Activated T-cell treated with anti-CD3 and anti-CD28 coated beads, Interleukin-2, amount 50 U/mL, for 4 hours (primary cell): ENCODE measurements around the gene CRYBG1. TPM values are rescaled to one million over a fixed set of nuclear protein-coding genes. Genes with fewer than 3 reads are reported as not detected.

Experiments used
- ATAC-seq, 2 donors: fragments of 200-7000 bp; cut with Tn5 transposase; one replicate each; pipeline ENCODE4 v1.10.0; 2021
- DNase-seq: peaks from one replicate; pipeline ENCODE4 v3.0.0-alpha.2; 2020
- H3K27me3 Mint-ChIP-seq: one replicate; pipeline ENCODE4 v1.8.0; 2021; ENCODE audit warnings: low read depth, mixed read lengths
- H3K36me3 Mint-ChIP-seq: one replicate; pipeline ENCODE4 v1.8.0; 2022; ENCODE audit warnings: mixed read lengths; ENCODE audit not compliant: insufficient read depth
- H3K4me1 Mint-ChIP-seq: one replicate; pipeline ENCODE4 v1.8.0; 2021; ENCODE audit warnings: low read depth, mixed read lengths
- H3K4me3 Mint-ChIP-seq: one replicate; pipeline ENCODE4 v1.8.0; 2021; ENCODE audit warnings: mild to moderate bottlenecking, moderate library complexity, mixed read lengths
- H3K9me3 Mint-ChIP-seq: one replicate; pipeline ENCODE4 v1.8.0; 2021; ENCODE audit warnings: mixed read lengths
- total RNA-seq, 3 donors: library from RNA; stranded (reverse); gene quantifications; one replicate each; pipeline ENCODE4 v1.2.1, GENCODE V29; 2021

Gene CRYBG1
- total RNA-seq, 3 donors from 2014 or later, result 8.5 to 28.6 (median 20.1) TPM

GRCh38 chr6:106614592-106615257, 254.2 kb downstream of the CRYBG1 start:
- H3K36me3 Mint-ChIP-seq, result peaks cover 23% of the 10 kb centered on the region
- DNase-seq (no peak), ATAC-seq (no peak)
- no peaks in the 10 kb centered on the region for H3K27me3 Mint-ChIP-seq
- no peak overlapping the region for H3K4me3 Mint-ChIP-seq
- H3K4me1 Mint-ChIP-seq, result peaks cover 17% of the 10 kb centered on the region
- H3K9me3 Mint-ChIP-seq, result no peaks in the 10 kb centered on the region

- no peak for ATAC-seq
- peaks cover 27% of the 10 kb centered on the region for H3K36me3 Mint-ChIP-seq
- no peaks in the 10 kb centered on the region for H3K27me3 Mint-ChIP-seq
- no peak overlapping the region for H3K4me3 Mint-ChIP-seq
- peaks cover 17% of the 10 kb centered on the region for H3K4me1 Mint-ChIP-seq
- no peak for DNase-seq
- H3K9me3 Mint-ChIP-seq, result no peaks in the 10 kb centered on the region
These were observed 256.8 kb downstream of the CRYBG1 start for GRCh38 chr6:106617302-106617701.

- ATAC-seq, result no peak
- H3K9me3 Mint-ChIP-seq, result no peaks in the 10 kb centered on the region
- H3K36me3 Mint-ChIP-seq, result peaks cover 29% of the 10 kb centered on the region
- H3K27me3 Mint-ChIP-seq, result no peaks in the 10 kb centered on the region
- DNase-seq, result no peak
- H3K4me1 Mint-ChIP-seq, result peaks cover 14% of the 10 kb centered on the region
- no peak overlapping the region for H3K4me3 Mint-ChIP-seq
These were observed 257.3 kb downstream of the CRYBG1 start for GRCh38 chr6:106617857-106618256.

- Mint-ChIP-seq H3K4me1 (peaks cover 10% of the 10 kb centered on the region), H3K9me3 (no peaks in the 10 kb centered on the region), H3K36me3 (peaks cover 29% of the 10 kb centered on the region), H3K4me3 (no peak overlapping the region), H3K27me3 (no peaks in the 10 kb centered on the region)
- DNase-seq (no peak), ATAC-seq (no peak)
These were observed 257.8 kb downstream of the CRYBG1 start for GRCh38 chr6:106618324-106618723.

GRCh38 chr6:106619223-106619622, 258.7 kb downstream of the CRYBG1 start:
- ATAC-seq (no peak), DNase-seq (no peak)
- no peaks in the 10 kb centered on the region for H3K27me3 Mint-ChIP-seq
- H3K4me1 Mint-ChIP-seq, result peaks cover 3% of the 10 kb centered on the region
- H3K4me3 Mint-ChIP-seq, result no peak overlapping the region
- H3K9me3 Mint-ChIP-seq, result no peaks in the 10 kb centered on the region
- H3K36me3 Mint-ChIP-seq, result peaks cover 23% of the 10 kb centered on the region

- no peak overlapping the region for H3K4me3 Mint-ChIP-seq
- H3K36me3 Mint-ChIP-seq, result peaks cover 20% of the 10 kb centered on the region
- H3K9me3 Mint-ChIP-seq, result no peaks in the 10 kb centered on the region
- peaks cover 5% of the 10 kb centered on the region for H3K4me1 Mint-ChIP-seq
- no peaks in the 10 kb centered on the region for H3K27me3 Mint-ChIP-seq
- DNase-seq (no peak), ATAC-seq (no peak)
These were observed 260.6 kb downstream of the CRYBG1 start for GRCh38 chr6:106620931-106621672.

Other genes starting within 250 kb of the CRYBG1 start
- 10 to 100 TPM; 29.3 to 30.2 (median 29.5) TPM for gene ATG5, start 35.0 kb upstream of the CRYBG1 start, total RNA-seq